HG02678 (cell line): ENCODE data around the gene APC.

ENCODE experiments used
- ATAC-seq: cut with Tn5 transposase; IDR thresholded peaks from one replicate; pipeline ENCODE4 v1.9.1; 2021; ENCODE audit warnings: mild to moderate bottlenecking, moderate library complexity; ENCODE audit not compliant: unreplicated experiment

The APC gene

GRCh38 chr5:112737463-112738190, at the start of gene APC:
TSS of gene APC (plus strand) at chr5:112737885. CDS start at chr5:112754891, 17,006 bp downstream.
- peak; percentile 100 for ATAC-seq

- ATAC-seq, result no peak
Observed at GRCh38 chr5:112689155-112689909, 48.4 kb upstream of the APC start.

- ATAC-seq, result no peak
Observed at GRCh38 chr5:112690605-112691338, 46.9 kb upstream of the APC start.

GRCh38 chr5:112691339-112691680, 46.4 kb upstream of the APC start:
- ATAC-seq, result no peak

GRCh38 chr5:112691758-112692157, 45.9 kb upstream of the APC start:
- no peak for ATAC-seq

- ATAC-seq, result no peak
Observed at GRCh38 chr5:112692472-112692871, 45.2 kb upstream of the APC start.

- no peak for ATAC-seq
Observed at GRCh38 chr5:112693301-112693700, 44.4 kb upstream of the APC start.

GRCh38 chr5:112694853-112695709, 42.6 kb upstream of the APC start:
- ATAC-seq, result no peak

- no peak for ATAC-seq
Observed at GRCh38 chr5:112696786-112697185, 40.9 kb upstream of the APC start.

- ATAC-seq, result no peak
Observed at GRCh38 chr5:112697322-112697721, 40.4 kb upstream of the APC start.

GRCh38 chr5:112697833-112698232, 39.9 kb upstream of the APC start:
- ATAC-seq, result no peak

- ATAC-seq, result no peak
Observed at GRCh38 chr5:112703866-112704820, 33.5 kb upstream of the APC start.

- ATAC-seq, result no peak
Observed at GRCh38 chr5:112706446-112707016, 31.2 kb upstream of the APC start.

GRCh38 chr5:112707187-112708102, 30.2 kb upstream of the APC start:
- peak; percentile 93 for ATAC-seq

GRCh38 chr5:112708103-112708622, 29.5 kb upstream of the APC start:
- no peak for ATAC-seq

GRCh38 chr5:112709416-112709815, 28.3 kb upstream of the APC start:
- ATAC-seq, result no peak

GRCh38 chr5:112710896-112711295, 26.8 kb upstream of the APC start:
- ATAC-seq, result no peak

- ATAC-seq, result no peak
Observed at GRCh38 chr5:112711436-112711835, 26.2 kb upstream of the APC start.
